NCI-H2171 treated with DMSO at 0.1 percent for 48 hours (cell line): ENCODE results near the gene FOXF2.

Experiments
- DNase-seq: peaks from one replicate; lab custom pipeline; 2025; lab: John Stamatoyannopoulos, UW

The FOXF2 gene

GRCh38 chr6:1407499-1407990, 18.2 kb downstream of the FOXF2 start:
- DNase-seq = no peak

- DNase-seq = no peak
These were observed 20.5 kb downstream of the FOXF2 start for GRCh38 chr6:1409774-1410465.

GRCh38 chr6:1412901-1413300, 23.5 kb downstream of the FOXF2 start:
- DNase-seq = no peak

- no peak for DNase-seq
These were observed 26.2 kb downstream of the FOXF2 start for GRCh38 chr6:1415416-1416063.

- DNase-seq = no peak
These were observed 26.9 kb downstream of the FOXF2 start for GRCh38 chr6:1416191-1416760.

GRCh38 chr6:1416820-1417219, 27.4 kb downstream of the FOXF2 start:
- no peak for DNase-seq

- no peak for DNase-seq
These were observed 28.3 kb downstream of the FOXF2 start for GRCh38 chr6:1417718-1418117.

GRCh38 chr6:1418471-1419191, 29.3 kb downstream of the FOXF2 start:
- DNase-seq = no peak

GRCh38 chr6:1420382-1420781, 31.0 kb downstream of the FOXF2 start:
- DNase-seq = no peak

GRCh38 chr6:1422290-1422689, 32.9 kb downstream of the FOXF2 start:
- DNase-seq = no peak

GRCh38 chr6:1423578-1423977, 34.2 kb downstream of the FOXF2 start:
- no peak for DNase-seq

- DNase-seq = peak; percentile 28
These were observed 35.0 kb downstream of the FOXF2 start for GRCh38 chr6:1424306-1424927.

GRCh38 chr6:1426416-1426815, 37.0 kb downstream of the FOXF2 start:
- no peak for DNase-seq

GRCh38 chr6:1435806-1436205, 46.4 kb downstream of the FOXF2 start:
- DNase-seq = no peak

- peak; percentile 67 for DNase-seq
These were observed 47.2 kb downstream of the FOXF2 start for GRCh38 chr6:1436334-1437306.

- DNase-seq = no peak
These were observed 48.4 kb downstream of the FOXF2 start for GRCh38 chr6:1437553-1438406.

GRCh38 chr6:1438471-1438881, 49.1 kb downstream of the FOXF2 start:
- no peak for DNase-seq

GRCh38 chr6:1439349-1439748, 50.0 kb downstream of the FOXF2 start:
- DNase-seq = no peak

- DNase-seq = no peak
These were observed 53.6 kb downstream of the FOXF2 start for GRCh38 chr6:1442929-1443328.
